Suprapubic skin (tissue), 3 donors: ENCODE measurements around the gene GLIS1.

Source experiments
- CTCF ChIP-seq, 2 donors: fragments of 200-600 bp in 1 of 2; fragments of 450-650 bp in 1 of 2; sonication (generic) in 1 of 2; IDR thresholded peaks; one replicate each; pipeline ENCODE4 v1.5.1; 2016 to 2019; ENCODE audit warnings: antibody characterized with exemption in 2 of 2, mild to moderate bottlenecking in 1 of 2, moderate library complexity in 1 of 2
- EP300 ChIP-seq: sonication (generic); formaldehyde crosslinking; IDR thresholded peaks from one replicate; pipeline ENCODE4 v1.6.1; 2017; ENCODE audit warnings: antibody characterized with exemption

- TF ChIP-seq CTCF (IDR thresholded peaks at IDR 0.05) (no peak), EP300 (no peak)
Observed at GRCh38 chr1:53606651-53607051, 132.3 kb downstream of the GLIS1 start.
